ENCODE results near the gene TAS2R3. TPM values are rescaled to one million over a fixed set of nuclear protein-coding genes. Genes with fewer than 3 reads are reported as not detected.

TAS2R3 gene
- total RNA-seq, 1 donor from 2014 or later = 6.6 TPM

- Histone ChIP-seq H3K4me1 (no peaks in the 10 kb centered on the region), H3K27me3 (no peaks in the 10 kb centered on the region), H3K9me3 (no peaks in the 10 kb centered on the region), H3K36me3 (peaks cover 0 to 3% of the 10 kb centered on the region in 2 donors), H3K27ac (no peak overlapping the region), H3K4me3 (no peak overlapping the region)
- no peak for TF ChIP-seq CTCF (IDR thresholded peaks at IDR 0.05)
- DNase-seq (ENCODE audit: low spot score in 2 of 2) = no peak
- intact Hi-C loops (cut with DNase I) = no loop called here
These were observed 41.4 kb upstream of the TAS2R3 start for GRCh38 chr7:141722529-141722928.

- DNase-seq (ENCODE audit: low spot score in 2 of 2) = no peak
- Histone ChIP-seq H3K27ac (no peak overlapping the region), H3K36me3 (no peaks in the 10 kb centered on the region), H3K9me3 (no peaks in the 10 kb centered on the region), H3K4me1 (no peaks in the 10 kb centered on the region), H3K27me3 (no peaks in the 10 kb centered on the region), H3K4me3 (no peak overlapping the region)
- intact Hi-C loops (cut with DNase I) = no loop called here
- TF ChIP-seq CTCF (IDR thresholded peaks at IDR 0.05) = no peak
These were observed 34.9 kb upstream of the TAS2R3 start for GRCh38 chr7:141729020-141729419.

- Histone ChIP-seq H3K27ac (no peak overlapping the region), H3K9me3 (no peaks in the 10 kb centered on the region), H3K4me1 (no peaks in the 10 kb centered on the region), H3K36me3 (no peaks in the 10 kb centered on the region), H3K27me3 (no peaks in the 10 kb centered on the region), H3K4me3 (no peak overlapping the region)
- DNase-seq (ENCODE audit: low spot score in 2 of 2) = no peak
- no peak for TF ChIP-seq CTCF (IDR thresholded peaks at IDR 0.05)
- intact Hi-C loops (cut with DNase I) = no loop called here
These were observed 32.3 kb upstream of the TAS2R3 start for GRCh38 chr7:141731476-141732149.

GRCh38 chr7:141737118-141737835 is 26.6 kb upstream of the TAS2R3 start:
- Histone ChIP-seq H3K4me1 (peaks cover 2 to 10% of the 10 kb centered on the region in 2 donors), H3K27ac (peak overlapping the region; percentile 70 to 81), H3K36me3 (peaks cover 9 to 12% of the 10 kb centered on the region in 2 donors), H3K4me3 (peak overlapping the region; percentile 70 to 73), H3K27me3 (no peaks in the 10 kb centered on the region), H3K9me3 (no peaks in the 10 kb centered on the region)
- no peak for DNase-seq (ENCODE audit: low spot score in 2 of 2)
- intact Hi-C loops (cut with DNase I) = loop anchor here (2.0 to 5.0 kb wide), 2 partner anchors 80 to 185 kb away; partner anchors contain the start of gene AGK
- no peak for TF ChIP-seq CTCF (IDR thresholded peaks at IDR 0.05)

- peak; percentile 74 to 79 (median 76) for TF ChIP-seq CTCF (IDR thresholded peaks at IDR 0.05)
- Histone ChIP-seq H3K4me3 (peak within 1 kb of the TSS; percentile 70 to 73), H3K36me3 (peaks cover 17 to 19% of the 10 kb centered on the region in 2 donors), H3K27ac (peak within 1 kb of the TSS; percentile 70 to 81), H3K9me3 (no peaks in the 10 kb centered on the region), H3K27me3 (no peaks in the 10 kb centered on the region), H3K4me1 (peaks cover 2 to 10% of the 10 kb centered on the region in 2 donors)
- peak; percentile 59 to 95 for DNase-seq (ENCODE audit: low spot score in 2 of 2)
- intact Hi-C loops (cut with DNase I) = loop anchor here (2.0 to 5.0 kb wide), 4 partner anchors 35 to 186 kb away; partner anchors contain the start of genes AGK and DENND11
These were observed 25.9 kb upstream of the TAS2R3 start, which contains the start of gene SSBP1 for GRCh38 chr7:141737836-141738591. SSBP1 (plus strand) TSS chr7:141738358; CDS start chr7:141739167, 809 bp downstream.

Data from ascending aorta (tissue), 2 donors.